ENCODE results near the gene CANT1. TPM values are rescaled to one million over a fixed set of nuclear protein-coding genes. Genes with fewer than 3 reads are reported as not detected.

CANT1 gene
- total RNA-seq, 6 experiments from 2014 or later = 84.2 to 103 (median 92.4) TPM

- TF ChIP-seq, protein P1, sequence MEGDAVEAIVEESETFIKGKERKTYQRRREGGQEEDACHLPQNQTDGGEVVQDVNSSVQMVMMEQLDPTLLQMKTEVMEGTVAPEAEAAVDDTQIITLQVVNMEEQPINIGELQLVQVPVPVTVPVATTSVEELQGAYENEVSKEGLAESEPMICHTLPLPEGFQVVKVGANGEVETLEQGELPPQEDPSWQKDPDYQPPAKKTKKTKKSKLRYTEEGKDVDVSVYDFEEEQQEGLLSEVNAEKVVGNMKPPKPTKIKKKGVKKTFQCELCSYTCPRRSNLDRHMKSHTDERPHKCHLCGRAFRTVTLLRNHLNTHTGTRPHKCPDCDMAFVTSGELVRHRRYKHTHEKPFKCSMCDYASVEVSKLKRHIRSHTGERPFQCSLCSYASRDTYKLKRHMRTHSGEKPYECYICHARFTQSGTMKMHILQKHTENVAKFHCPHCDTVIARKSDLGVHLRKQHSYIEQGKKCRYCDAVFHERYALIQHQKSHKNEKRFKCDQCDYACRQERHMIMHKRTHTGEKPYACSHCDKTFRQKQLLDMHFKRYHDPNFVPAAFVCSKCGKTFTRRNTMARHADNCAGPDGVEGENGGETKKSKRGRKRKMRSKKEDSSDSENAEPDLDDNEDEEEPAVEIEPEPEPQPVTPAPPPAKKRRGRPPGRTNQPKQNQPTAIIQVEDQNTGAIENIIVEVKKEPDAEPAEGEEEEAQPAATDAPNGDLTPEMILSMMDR (IDR thresholded peaks at IDR 0.05) = no peak
- Mint-ChIP-seq H3K36me3 (ENCODE audit: low read depth) (peaks cover 15% of the 10 kb centered on the region), H3K27ac (peak overlapping the region; percentile 38), H3K4me3 (peak overlapping the region; percentile 91), H3K4me1 (ENCODE audit: low read depth) (peaks cover 50% of the 10 kb centered on the region), H3K9me3 (no peaks in the 10 kb centered on the region; the same call in 1 of the 2 replicates), H3K27me3 (ENCODE audit: insufficient read depth) (no peaks in the 10 kb centered on the region; the same call in 1 of the 2 replicates)
- no peak for DNase-seq
Observed at GRCh38 chr17:79007504-79008381, 1.8 kb downstream of the CANT1 start.

DNA sequence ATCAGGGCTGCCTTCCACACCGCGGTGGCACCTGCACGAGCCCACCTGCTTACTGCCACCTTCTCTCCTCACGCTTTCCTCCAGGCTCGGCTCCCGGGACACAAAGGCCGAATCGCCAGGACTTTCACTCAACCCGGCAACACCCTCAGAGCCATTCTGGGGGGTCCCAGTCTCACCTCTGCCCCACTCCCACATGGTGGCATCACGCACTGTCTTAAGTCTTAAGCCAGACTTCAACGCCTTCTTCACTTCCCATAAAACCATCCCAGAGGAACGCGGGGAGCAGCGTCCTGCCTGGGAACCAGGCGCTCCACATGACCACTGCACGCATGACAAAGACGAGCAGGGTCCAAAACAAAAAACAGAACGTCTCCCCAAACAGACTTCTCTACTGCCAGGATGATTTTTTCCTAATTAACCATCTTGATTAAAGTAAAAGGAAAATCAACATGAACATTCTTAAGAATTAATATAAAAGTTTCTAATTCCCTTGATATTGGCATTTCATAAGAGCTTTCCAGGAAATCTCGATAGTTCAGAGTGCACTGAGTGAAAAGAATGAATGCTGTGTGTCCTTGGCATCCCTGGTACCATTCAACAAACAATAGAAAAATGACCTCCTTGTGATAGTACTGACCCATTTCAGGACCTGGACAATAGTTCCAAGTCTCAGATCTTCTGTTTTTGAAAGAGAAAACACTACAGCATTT, 2.6 kb downstream of the CANT1 start:
- peaks cover 14% of the 10 kb centered on the region for H3K36me3 Mint-ChIP-seq (ENCODE audit: low read depth)
- H3K4me3 Mint-ChIP-seq = peak overlapping the region; percentile 41
- H3K27me3 Mint-ChIP-seq (ENCODE audit: insufficient read depth) = no peaks in the 10 kb centered on the region; the same call in 1 of the 2 replicates
- no peaks in the 10 kb centered on the region for H3K9me3 Mint-ChIP-seq
- TF ChIP-seq, protein P1 (IDR thresholded peaks at IDR 0.05) = no peak
- DNase-seq = no peak
- peak overlapping the region; percentile 53 for H3K27ac Mint-ChIP-seq
- peaks cover 45% of the 10 kb centered on the region for H3K4me1 Mint-ChIP-seq (ENCODE audit: low read depth)

GRCh38 chr17:79006046-79006445, 3.5 kb downstream of the CANT1 start:
- TF ChIP-seq, protein P1 (IDR thresholded peaks at IDR 0.05) = no peak
- H3K4me1 Mint-ChIP-seq (ENCODE audit: low read depth) = peaks cover 36% of the 10 kb centered on the region
- H3K4me3 Mint-ChIP-seq = no peak overlapping the region
- peaks cover 14% of the 10 kb centered on the region for H3K36me3 Mint-ChIP-seq (ENCODE audit: low read depth)
- no peak overlapping the region for H3K27ac Mint-ChIP-seq
- no peak for DNase-seq
- no peaks in the 10 kb centered on the region for H3K9me3 Mint-ChIP-seq
- H3K27me3 Mint-ChIP-seq (ENCODE audit: insufficient read depth) = no peaks in the 10 kb centered on the region; the same call in 1 of the 2 replicates

DNA sequence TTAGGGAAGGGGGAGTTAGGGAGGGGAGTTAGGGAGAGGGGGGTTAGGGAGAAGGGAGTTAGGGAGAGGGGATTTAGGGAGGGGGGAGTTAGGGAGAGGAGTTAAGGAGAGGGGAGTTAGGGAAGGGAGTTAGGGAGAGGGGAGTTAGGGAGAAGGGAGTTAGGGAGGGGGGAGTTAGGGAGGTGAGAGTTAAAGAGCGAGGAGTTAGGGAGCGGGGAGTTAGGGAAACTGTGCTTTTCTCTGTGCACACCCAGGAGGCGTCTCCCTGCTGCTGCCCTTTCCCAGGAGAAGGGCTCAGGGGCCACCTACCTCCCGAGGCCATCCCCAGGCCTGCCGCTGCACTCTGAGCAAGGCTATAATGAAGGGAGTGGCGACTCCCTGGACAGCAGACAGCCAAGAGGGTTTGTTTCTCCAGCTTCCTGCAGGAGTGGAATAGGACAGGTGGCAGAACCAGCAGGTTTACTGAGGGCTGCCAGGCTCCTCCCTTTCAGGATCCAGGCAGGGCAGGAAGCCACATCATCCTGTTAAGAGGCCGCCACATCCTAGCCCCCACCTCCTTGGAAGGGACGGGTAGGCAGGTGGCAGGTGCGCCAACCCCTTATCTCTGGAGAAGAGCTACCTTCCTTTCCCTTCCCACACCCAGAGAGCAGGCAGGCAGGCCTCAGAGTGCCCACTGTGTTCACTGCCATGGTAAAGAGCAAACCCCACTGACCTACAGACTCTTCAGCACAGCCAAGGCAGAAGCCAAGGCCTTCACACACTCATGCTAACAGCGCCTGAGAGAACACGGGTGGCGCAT, 4.3 kb downstream of the CANT1 start:
- H3K36me3 Mint-ChIP-seq (ENCODE audit: low read depth) = peaks cover 18% of the 10 kb centered on the region
- H3K27ac Mint-ChIP-seq = no peak overlapping the region
- no peaks in the 10 kb centered on the region; the same call in 1 of the 2 replicates for H3K27me3 Mint-ChIP-seq (ENCODE audit: insufficient read depth)
- TF ChIP-seq, protein P1 (IDR thresholded peaks at IDR 0.05) = no peak
- peaks cover 28% of the 10 kb centered on the region for H3K4me1 Mint-ChIP-seq (ENCODE audit: low read depth)
- H3K9me3 Mint-ChIP-seq = no peaks in the 10 kb centered on the region
- no peak overlapping the region for H3K4me3 Mint-ChIP-seq
- DNase-seq = no peak

Measured in HFFc6 (cell line).